Measurements from ENCODE around the gene PTGER2. TPM values are rescaled to one million over a fixed set of nuclear protein-coding genes. Genes with fewer than 3 reads are reported as not detected.

The PTGER2 gene
- total RNA-seq, 3 donors from 2014 or later: 1.8 to 5.9 (median 4.9) TPM

GRCh38 chr14:52268279-52269061 is 45.6 kb upstream of the PTGER2 start:
- peaks cover 0 to 21% of the 10 kb centered on the region in 2 donors for H3K27me3 ChIP-seq
- no peaks in the 10 kb centered on the region for H3K4me1 ChIP-seq
- H3K36me3 ChIP-seq: no peaks in the 10 kb centered on the region
- no peak overlapping the region for H3K27ac ChIP-seq
- intact Hi-C loops (cut with DNase I; ENCODE audit: low total_unique reads): no loop called here
- no peaks in the 10 kb centered on the region for H3K9me3 ChIP-seq
- TF ChIP-seq POLR2A (IDR thresholded peaks at IDR 0.05): no peak
- no peak for TF ChIP-seq CTCF (IDR thresholded peaks at IDR 0.05)
- TF ChIP-seq POLR2AphosphoS5 (IDR thresholded peaks at IDR 0.05): no peak
- no peak for DNase-seq (ENCODE audit: low spot score in 2 of 2)
- H3K4me3 ChIP-seq: peak overlapping the region; percentile 40 to 62 (median 46)

- peaks cover 0 to 21% of the 10 kb centered on the region in 2 donors for H3K27me3 ChIP-seq
- no peaks in the 10 kb centered on the region for H3K36me3 ChIP-seq
- no peak for TF ChIP-seq POLR2AphosphoS5 (IDR thresholded peaks at IDR 0.05)
- no peak for TF ChIP-seq CTCF (IDR thresholded peaks at IDR 0.05)
- TF ChIP-seq POLR2A (IDR thresholded peaks at IDR 0.05): no peak
- H3K4me3 ChIP-seq: peak overlapping the region; percentile 40 to 62 (median 46)
- H3K4me1 ChIP-seq: no peaks in the 10 kb centered on the region
- no peak overlapping the region for H3K27ac ChIP-seq
- no peak for DNase-seq (ENCODE audit: low spot score in 2 of 2)
- intact Hi-C loops (cut with DNase I; ENCODE audit: low total_unique reads): no loop called here
- no peaks in the 10 kb centered on the region for H3K9me3 ChIP-seq
Observed at GRCh38 chr14:52269100-52269499, 45.0 kb upstream of the PTGER2 start.

GRCh38 chr14:52269982-52270381 is 44.1 kb upstream of the PTGER2 start:
- H3K4me3 ChIP-seq: no peak overlapping the region
- H3K9me3 ChIP-seq: no peaks in the 10 kb centered on the region
- DNase-seq (ENCODE audit: low spot score in 2 of 2): no peak
- H3K36me3 ChIP-seq: no peaks in the 10 kb centered on the region
- no peak for TF ChIP-seq POLR2AphosphoS5 (IDR thresholded peaks at IDR 0.05)
- TF ChIP-seq CTCF (IDR thresholded peaks at IDR 0.05): no peak
- H3K27me3 ChIP-seq: peaks cover 0 to 21% of the 10 kb centered on the region in 2 donors
- no peak overlapping the region for H3K27ac ChIP-seq
- no peaks in the 10 kb centered on the region for H3K4me1 ChIP-seq
- intact Hi-C loops (cut with DNase I; ENCODE audit: low total_unique reads): no loop called here

GRCh38 chr14:52271538-52271937 is 42.6 kb upstream of the PTGER2 start:
- no peak overlapping the region for H3K27ac ChIP-seq
- H3K27me3 ChIP-seq: peaks cover 0 to 21% of the 10 kb centered on the region in 2 donors
- no peaks in the 10 kb centered on the region for H3K36me3 ChIP-seq
- H3K4me1 ChIP-seq: no peaks in the 10 kb centered on the region
- no peak for DNase-seq (ENCODE audit: low spot score in 2 of 2)
- H3K9me3 ChIP-seq: no peaks in the 10 kb centered on the region
- TF ChIP-seq POLR2A (IDR thresholded peaks at IDR 0.05) (no peak), CTCF (IDR thresholded peaks at IDR 0.05) (no peak), POLR2AphosphoS5 (IDR thresholded peaks at IDR 0.05) (no peak)
- H3K4me3 ChIP-seq: no peak overlapping the region
- intact Hi-C loops (cut with DNase I; ENCODE audit: low total_unique reads): no loop called here

- no peak overlapping the region for H3K27ac ChIP-seq
- H3K4me3 ChIP-seq: no peak overlapping the region
- TF ChIP-seq CTCF (IDR thresholded peaks at IDR 0.05) (no peak), POLR2A (IDR thresholded peaks at IDR 0.05) (no peak), POLR2AphosphoS5 (IDR thresholded peaks at IDR 0.05) (no peak)
- no peaks in the 10 kb centered on the region for H3K4me1 ChIP-seq
- DNase-seq (ENCODE audit: low spot score in 2 of 2): no peak
- no peaks in the 10 kb centered on the region for H3K9me3 ChIP-seq
- intact Hi-C loops (cut with DNase I; ENCODE audit: low total_unique reads): no loop called here
- no peaks in the 10 kb centered on the region for H3K36me3 ChIP-seq
- H3K27me3 ChIP-seq: peaks cover 0 to 17% of the 10 kb centered on the region in 2 donors
Observed at GRCh38 chr14:52272375-52272774, 41.7 kb upstream of the PTGER2 start.
